ENCODE results near the gene RNASE12. TPM values are rescaled to one million over a fixed set of nuclear protein-coding genes. Genes with fewer than 3 reads are reported as not detected.

The RNASE12 gene
- total RNA-seq, 1 donor from 2014 or later: 5.8 TPM

Other genes starting within 250 kb of the RNASE12 start
- 11.3 TPM for gene PARP2, start 247.7 kb downstream of the RNASE12 start, total RNA-seq (ENCODE audit: insufficient read depth, low replicate concordance)
- 13.2 TPM for gene TEP1, start 177.9 kb downstream of the RNASE12 start, total RNA-seq (ENCODE audit: insufficient read depth, low replicate concordance)
- 6.3 TPM for gene KLHL33, start 155.2 kb downstream of the RNASE12 start, total RNA-seq (ENCODE audit: insufficient read depth, low replicate concordance)
- gene OSGEP, start 136.6 kb downstream of the RNASE12 start, total RNA-seq (ENCODE audit: insufficient read depth, low replicate concordance): 59.0 TPM
- gene APEX1, start 136.2 kb downstream of the RNASE12 start, total RNA-seq (ENCODE audit: insufficient read depth, low replicate concordance): 25.5 TPM
- 6.5 TPM for gene PIP4P1, start 129.9 kb downstream of the RNASE12 start, total RNA-seq (ENCODE audit: insufficient read depth, low replicate concordance)
- gene PNP, start 122.0 kb downstream of the RNASE12 start, total RNA-seq (ENCODE audit: insufficient read depth, low replicate concordance): 13.7 TPM
- gene RNASE10, start 85.8 kb downstream of the RNASE12 start, total RNA-seq (ENCODE audit: insufficient read depth, low replicate concordance): 4.8 TPM
- 9.6 TPM for gene RNASE9, start 30.3 kb downstream of the RNASE12 start, total RNA-seq (ENCODE audit: insufficient read depth, low replicate concordance)
- gene RNASE11, start 3.4 kb downstream of the RNASE12 start, total RNA-seq (ENCODE audit: insufficient read depth, low replicate concordance): 1.2 TPM
- gene OR6S1, start 50.3 kb upstream of the RNASE12 start, total RNA-seq (ENCODE audit: insufficient read depth, low replicate concordance): 1.4 TPM
- gene RNASE4, start 93.2 kb upstream of the RNASE12 start, total RNA-seq (ENCODE audit: insufficient read depth, low replicate concordance): 96.5 TPM
- 11.8 TPM for gene ANG, start 97.4 kb upstream of the RNASE12 start, total RNA-seq (ENCODE audit: insufficient read depth, low replicate concordance)
- gene EDDM3A, start 154.5 kb upstream of the RNASE12 start, total RNA-seq (ENCODE audit: insufficient read depth, low replicate concordance): not detected
- 1.9 TPM for gene EDDM3B, start 177.0 kb upstream of the RNASE12 start, total RNA-seq (ENCODE audit: insufficient read depth, low replicate concordance)
- 18.3 TPM for gene RNASE6, start 189.9 kb upstream of the RNASE12 start, total RNA-seq (ENCODE audit: insufficient read depth, low replicate concordance)
- gene RNASE1, start 211.5 kb upstream of the RNASE12 start, total RNA-seq (ENCODE audit: insufficient read depth, low replicate concordance): 227 TPM

Data from umbilical cord (tissue), 1 donor.